Measurements from ENCODE around the gene TBC1D2B.
"Not testable (repeated sequence)": the region's sequence is repeated elsewhere in the genome, so short reads cannot be mapped to it uniquely, and the experiment has no call there.

The TBC1D2B gene

GRCh38 chr15:78003539-78004008, 73.9 kb downstream of the TBC1D2B start:
- H3K27ac ChIP-seq (ENCODE audit: low read length), result no peak overlapping the region
- H3K36me3 ChIP-seq (ENCODE audit: insufficient read depth, low read depth, low read length), result peaks cover 14% of the 10 kb centered on the region; the same call in 1 of the 2 replicates

GRCh38 chr15:78002996-78003395, 74.5 kb downstream of the TBC1D2B start:
- Histone ChIP-seq H3K27ac (ENCODE audit: low read length) (no peak overlapping the region), H3K9ac (ENCODE audit: low read depth, low read length) (no peak overlapping the region), H3K9me3 (ENCODE audit: insufficient read depth, low read depth, low read length) (no peaks in the 10 kb centered on the region), H3K36me3 (ENCODE audit: insufficient read depth, low read depth, low read length) (peaks cover 14% of the 10 kb centered on the region; the same call in 1 of the 2 replicates), H3K4me1 (ENCODE audit: insufficient read depth, low read length) (peaks cover 5% of the 10 kb centered on the region; the same call in 1 of the 2 replicates), H3K27me3 (ENCODE audit: insufficient read depth, low read length) (no peaks in the 10 kb centered on the region), H3K4me3 (ENCODE audit: low read length) (no peak overlapping the region)

More at GRCh38 chr15:78003539-78004008, 73.9 kb downstream of the TBC1D2B start:
- Histone ChIP-seq H3K4me3 (ENCODE audit: low read length) (no peak overlapping the region), H3K27me3 (ENCODE audit: insufficient read depth, low read length) (no peaks in the 10 kb centered on the region), H3K9me3 (ENCODE audit: insufficient read depth, low read depth, low read length) (no peaks in the 10 kb centered on the region), H3K9ac (ENCODE audit: low read depth, low read length) (no peak overlapping the region), H3K4me1 (ENCODE audit: insufficient read depth, low read length) (peaks cover 5% of the 10 kb centered on the region; the same call in 1 of the 2 replicates)

- peaks cover 14% of the 10 kb centered on the region; the same call in 1 of the 2 replicates for H3K36me3 ChIP-seq (ENCODE audit: insufficient read depth, low read depth, low read length)
- no peaks in the 10 kb centered on the region for H3K9me3 ChIP-seq (ENCODE audit: insufficient read depth, low read depth, low read length)
- peaks cover 5% of the 10 kb centered on the region; the same call in 1 of the 2 replicates for H3K4me1 ChIP-seq (ENCODE audit: insufficient read depth, low read length)
- H3K9ac ChIP-seq (ENCODE audit: low read depth, low read length), result no peak overlapping the region
- no peak overlapping the region for H3K27ac ChIP-seq (ENCODE audit: low read length)
- H3K4me3 ChIP-seq (ENCODE audit: low read length), result no peak overlapping the region
- H3K27me3 ChIP-seq (ENCODE audit: insufficient read depth, low read length), result no peaks in the 10 kb centered on the region
These were observed 75.9 kb downstream of the TBC1D2B start for GRCh38 chr15:78001656-78002055.

- Histone ChIP-seq H3K4me3 (ENCODE audit: low read length) (no peak overlapping the region), H3K9me3 (ENCODE audit: insufficient read depth, low read depth, low read length) (no peaks in the 10 kb centered on the region), H3K36me3 (ENCODE audit: insufficient read depth, low read depth, low read length) (peaks cover 7% of the 10 kb centered on the region; the same call in 1 of the 2 replicates), H3K9ac (ENCODE audit: low read depth, low read length) (no peak overlapping the region), H3K4me1 (ENCODE audit: insufficient read depth, low read length) (peaks cover 5% of the 10 kb centered on the region; the same call in 1 of the 2 replicates), H3K27ac (ENCODE audit: low read length) (no peak overlapping the region), H3K27me3 (ENCODE audit: insufficient read depth, low read length) (no peaks in the 10 kb centered on the region)
These were observed 76.6 kb downstream of the TBC1D2B start for GRCh38 chr15:78000927-78001249.

GRCh38 chr15:78000091-78000926, 77.2 kb downstream of the TBC1D2B start:
- H3K27ac ChIP-seq (ENCODE audit: low read length), result no peak overlapping the region
- no peak overlapping the region for H3K4me3 ChIP-seq (ENCODE audit: low read length)
- H3K36me3 ChIP-seq (ENCODE audit: insufficient read depth, low read depth, low read length), result peaks cover 7% of the 10 kb centered on the region; the same call in 1 of the 2 replicates
- H3K27me3 ChIP-seq (ENCODE audit: insufficient read depth, low read length), result no peaks in the 10 kb centered on the region
- no peak overlapping the region for H3K9ac ChIP-seq (ENCODE audit: low read depth, low read length)
- no peaks in the 10 kb centered on the region for H3K9me3 ChIP-seq (ENCODE audit: insufficient read depth, low read depth, low read length)
- peaks cover 5% of the 10 kb centered on the region; the same call in 1 of the 2 replicates for H3K4me1 ChIP-seq (ENCODE audit: insufficient read depth, low read length)

- Histone ChIP-seq H3K9me3 (ENCODE audit: insufficient read depth, low read depth, low read length) (no peaks in the 10 kb centered on the region), H3K9ac (ENCODE audit: low read depth, low read length) (no peak overlapping the region), H3K4me3 (ENCODE audit: low read length) (no peak overlapping the region), H3K27me3 (ENCODE audit: insufficient read depth, low read length) (no peaks in the 10 kb centered on the region), H3K36me3 (ENCODE audit: insufficient read depth, low read depth, low read length) (peaks cover 7% of the 10 kb centered on the region; the same call in 1 of the 2 replicates), H3K4me1 (ENCODE audit: insufficient read depth, low read length) (peaks cover 5% of the 10 kb centered on the region; the same call in 1 of the 2 replicates), H3K27ac (ENCODE audit: low read length) (no peak overlapping the region)
These were observed 78.0 kb downstream of the TBC1D2B start for GRCh38 chr15:77999486-77999885.

GRCh38 chr15:77998592-77998991, 78.9 kb downstream of the TBC1D2B start:
- no peaks in the 10 kb centered on the region for H3K9me3 ChIP-seq (ENCODE audit: insufficient read depth, low read depth, low read length)
- H3K9ac ChIP-seq (ENCODE audit: low read depth, low read length), result no peak overlapping the region
- no peaks in the 10 kb centered on the region for H3K27me3 ChIP-seq (ENCODE audit: insufficient read depth, low read length)
- no peak overlapping the region for H3K27ac ChIP-seq (ENCODE audit: low read length)
- H3K4me3 ChIP-seq (ENCODE audit: low read length), result no peak overlapping the region
- H3K4me1 ChIP-seq (ENCODE audit: insufficient read depth, low read length), result peaks cover 2% of the 10 kb centered on the region; the same call in 1 of the 2 replicates
- peaks cover 7% of the 10 kb centered on the region; the same call in 1 of the 2 replicates for H3K36me3 ChIP-seq (ENCODE audit: insufficient read depth, low read depth, low read length)

GRCh38 chr15:77997761-77998554, 79.6 kb downstream of the TBC1D2B start:
- H3K9ac ChIP-seq (ENCODE audit: low read depth, low read length); H3K4me1 ChIP-seq (ENCODE audit: insufficient read depth, low read length); H3K9me3 ChIP-seq (ENCODE audit: insufficient read depth, low read depth, low read length); H3K36me3 ChIP-seq (ENCODE audit: insufficient read depth, low read depth, low read length); H3K27ac ChIP-seq (ENCODE audit: low read length); H3K27me3 ChIP-seq (ENCODE audit: insufficient read depth, low read length); H3K4me3 ChIP-seq (ENCODE audit: low read length): not testable (repeated sequence)

- H3K4me1 ChIP-seq (ENCODE audit: insufficient read depth, low read length), result not testable (repeated sequence)
These were observed 80.3 kb downstream of the TBC1D2B start for GRCh38 chr15:77997221-77997620.

GRCh38 chr15:77996713-77997171, 80.8 kb downstream of the TBC1D2B start:
- H3K9me3 ChIP-seq (ENCODE audit: insufficient read depth, low read depth, low read length); H3K36me3 ChIP-seq (ENCODE audit: insufficient read depth, low read depth, low read length); H3K4me1 ChIP-seq (ENCODE audit: insufficient read depth, low read length); H3K9ac ChIP-seq (ENCODE audit: low read depth, low read length); H3K27me3 ChIP-seq (ENCODE audit: insufficient read depth, low read length); H3K27ac ChIP-seq (ENCODE audit: low read length); H3K4me3 ChIP-seq (ENCODE audit: low read length): not testable (repeated sequence)

More at GRCh38 chr15:77997221-77997620, 80.3 kb downstream of the TBC1D2B start:
- H3K9me3 ChIP-seq (ENCODE audit: insufficient read depth, low read depth, low read length); H3K4me3 ChIP-seq (ENCODE audit: low read length); H3K36me3 ChIP-seq (ENCODE audit: insufficient read depth, low read depth, low read length); H3K9ac ChIP-seq (ENCODE audit: low read depth, low read length); H3K27me3 ChIP-seq (ENCODE audit: insufficient read depth, low read length); H3K27ac ChIP-seq (ENCODE audit: low read length): not testable (repeated sequence)

- not testable (repeated sequence) for H3K4me3 ChIP-seq (ENCODE audit: low read length); H3K9me3 ChIP-seq (ENCODE audit: insufficient read depth, low read depth, low read length); H3K4me1 ChIP-seq (ENCODE audit: insufficient read depth, low read length); H3K27ac ChIP-seq (ENCODE audit: low read length); H3K9ac ChIP-seq (ENCODE audit: low read depth, low read length); H3K27me3 ChIP-seq (ENCODE audit: insufficient read depth, low read length); H3K36me3 ChIP-seq (ENCODE audit: insufficient read depth, low read depth, low read length)
These were observed 81.3 kb downstream of the TBC1D2B start for GRCh38 chr15:77996226-77996625.
